Measurements from ENCODE around the gene FAM229A. TPM values are rescaled to one million over a fixed set of nuclear protein-coding genes. Genes with fewer than 3 reads are reported as not detected.

FAM229A gene
- 10 to 100 TPM in 3 of 4 donors, 1 to 10 TPM in 1; 4.9 to 69.8 (median 28.0) TPM for polyA plus RNA-seq
- long read RNA-seq, donor 1: 0 reads
- long read RNA-seq, donor 2: 0 reads
- long read RNA-seq, donor 3, partial matches to known transcripts: 0 of 4 reads
- long read RNA-seq, donor 3, other reads (novel, unspliced or antisense): 0 of 4 reads
- long read RNA-seq, donor 4: 0 reads
- long read RNA-seq, donor 5, partial matches to known transcripts: 0 of 2 reads
- long read RNA-seq, donor 5, other reads (novel, unspliced or antisense): 0 of 2 reads
- long read RNA-seq, donor 6: 0 reads
- long read RNA-seq, donor 7: 0 reads
- long read RNA-seq, donor 8: 0 reads
- long read RNA-seq, donor 9, partial matches to known transcripts: 0 of 1 reads
- long read RNA-seq, donor 9, other reads (novel, unspliced or antisense): 0 of 1 reads
- long read RNA-seq, donor 10, partial matches to known transcripts: 0 of 4 reads
- long read RNA-seq, donor 10, other reads (novel, unspliced or antisense): 0 of 4 reads

- Histone ChIP-seq H3K27me3 (ENCODE audit: control insufficient read depth in 3 of 3, insufficient read depth in 3 of 3, low read length in 3 of 3) (no peaks in the 10 kb centered on the region), H3K9me3 (ENCODE audit: control insufficient read depth in 2 of 2, insufficient read depth in 1 of 2, low read depth in 1 of 2, low read length in 1 of 2) (no peaks in the 10 kb centered on the region), H3K27ac (ENCODE audit: low read depth in 1 of 3, low read length in 2 of 3) (no peak within 1 kb of the TSS), H3K4me1 (ENCODE audit: control insufficient read depth in 3 of 3, insufficient read depth in 2 of 3, low read depth in 1 of 3, low read length in 2 of 3) (peaks cover 0 to 16% (median 3%) of the 10 kb centered on the region in 3 donors), H3K36me3 (ENCODE audit: control insufficient read depth in 3 of 3, insufficient read depth in 2 of 3, low read depth in 1 of 3, low read length in 3 of 3) (peaks cover 6 to 44% (median 6%) of the 10 kb centered on the region in 3 donors), H3K4me3 (ENCODE audit: low read depth in 1 of 3, low read length in 3 of 3) (peak within 1 kb of the TSS in 2 of 3 donors; percentile 41 to 42)
- no peak for DNase-seq
- FAIRE-seq: no peak
- WGBS, 3 donors: 68 to 75% (median 73%) methylated on average over 17 of the region's 17 CpGs
Observed at GRCh38 chr1:32362474-32363313, at the start of gene FAM229A, which contains the start of gene TSSK3. FAM229A (minus strand) TSS chr1:32362485; CDS start chr1:32362091, 394 bp downstream. TSSK3 (plus strand) TSS chr1:32362539; CDS start chr1:32362702, 163 bp downstream.

GRCh38 chr1:32411261-32411660, 49.0 kb upstream of the FAM229A start:
- H3K27ac ChIP-seq (ENCODE audit: low read depth in 1 of 3, low read length in 2 of 3): no peak overlapping the region
- DNase-seq (no peak), FAIRE-seq (no peak)
- no peaks in the 10 kb centered on the region for H3K4me1 ChIP-seq (ENCODE audit: control insufficient read depth in 3 of 3, insufficient read depth in 2 of 3, low read depth in 1 of 3, low read length in 2 of 3)
- no peaks in the 10 kb centered on the region for H3K36me3 ChIP-seq (ENCODE audit: control insufficient read depth in 3 of 3, insufficient read depth in 2 of 3, low read depth in 1 of 3, low read length in 3 of 3)
- no peaks in the 10 kb centered on the region for H3K27me3 ChIP-seq (ENCODE audit: control insufficient read depth in 3 of 3, insufficient read depth in 3 of 3, low read length in 3 of 3)
- peaks cover 0 to 17% of the 10 kb centered on the region in 2 donors for H3K9me3 ChIP-seq (ENCODE audit: control insufficient read depth in 2 of 2, insufficient read depth in 1 of 2, low read depth in 1 of 2, low read length in 1 of 2)
- H3K4me3 ChIP-seq (ENCODE audit: low read depth in 1 of 3, low read length in 3 of 3): no peak overlapping the region

GRCh38 chr1:32406629-32407111, 44.4 kb upstream of the FAM229A start:
- Histone ChIP-seq H3K4me3 (ENCODE audit: low read depth in 1 of 3, low read length in 3 of 3) (no peak overlapping the region), H3K27me3 (ENCODE audit: control insufficient read depth in 3 of 3, insufficient read depth in 3 of 3, low read length in 3 of 3) (no peaks in the 10 kb centered on the region), H3K27ac (ENCODE audit: low read depth in 1 of 3, low read length in 2 of 3) (no peak overlapping the region), H3K9me3 (ENCODE audit: control insufficient read depth in 2 of 2, insufficient read depth in 1 of 2, low read depth in 1 of 2, low read length in 1 of 2) (no peaks in the 10 kb centered on the region), H3K36me3 (ENCODE audit: control insufficient read depth in 3 of 3, insufficient read depth in 2 of 3, low read depth in 1 of 3, low read length in 3 of 3) (no peaks in the 10 kb centered on the region), H3K4me1 (ENCODE audit: control insufficient read depth in 3 of 3, insufficient read depth in 2 of 3, low read depth in 1 of 3, low read length in 2 of 3) (no peaks in the 10 kb centered on the region)
- 58 to 76% (median 70%) methylated on average over 4 of the region's 4 CpGs for WGBS, 3 donors
- no peak for DNase-seq
- no peak for FAIRE-seq

- no peaks in the 10 kb centered on the region for H3K9me3 ChIP-seq (ENCODE audit: control insufficient read depth in 2 of 2, insufficient read depth in 1 of 2, low read depth in 1 of 2, low read length in 1 of 2)
- no peak for DNase-seq
- H3K4me1 ChIP-seq (ENCODE audit: control insufficient read depth in 3 of 3, insufficient read depth in 2 of 3, low read depth in 1 of 3, low read length in 2 of 3): peaks cover 0 to 3% (median 0%) of the 10 kb centered on the region in 3 donors
- no peaks in the 10 kb centered on the region for H3K27me3 ChIP-seq (ENCODE audit: control insufficient read depth in 3 of 3, insufficient read depth in 3 of 3, low read length in 3 of 3)
- no peaks in the 10 kb centered on the region for H3K36me3 ChIP-seq (ENCODE audit: control insufficient read depth in 3 of 3, insufficient read depth in 2 of 3, low read depth in 1 of 3, low read length in 3 of 3)
- H3K4me3 ChIP-seq (ENCODE audit: low read depth in 1 of 3, low read length in 3 of 3): no peak overlapping the region
- H3K27ac ChIP-seq (ENCODE audit: low read depth in 1 of 3, low read length in 2 of 3): no peak overlapping the region
- FAIRE-seq: no peak
- WGBS, 3 donors: 79 to 93% (median 87%) methylated on average over 4 of the region's 4 CpGs
Observed at GRCh38 chr1:32405672-32406467, 43.6 kb upstream of the FAM229A start.

GRCh38 chr1:32404946-32405345, 42.7 kb upstream of the FAM229A start:
- Histone ChIP-seq H3K27ac (ENCODE audit: low read depth in 1 of 3, low read length in 2 of 3) (no peak overlapping the region), H3K4me1 (ENCODE audit: control insufficient read depth in 3 of 3, insufficient read depth in 2 of 3, low read depth in 1 of 3, low read length in 2 of 3) (peaks cover 0 to 3% (median 0%) of the 10 kb centered on the region in 3 donors), H3K4me3 (ENCODE audit: low read depth in 1 of 3, low read length in 3 of 3) (no peak overlapping the region), H3K27me3 (ENCODE audit: control insufficient read depth in 3 of 3, insufficient read depth in 3 of 3, low read length in 3 of 3) (no peaks in the 10 kb centered on the region), H3K36me3 (ENCODE audit: control insufficient read depth in 3 of 3, insufficient read depth in 2 of 3, low read depth in 1 of 3, low read length in 3 of 3) (no peaks in the 10 kb centered on the region), H3K9me3 (ENCODE audit: control insufficient read depth in 2 of 2, insufficient read depth in 1 of 2, low read depth in 1 of 2, low read length in 1 of 2) (no peaks in the 10 kb centered on the region)
- no peak for DNase-seq
- no peak for FAIRE-seq
- WGBS, 3 donors: 33 to 51% (median 45%) methylated on average over 2 of the region's 2 CpGs

GRCh38 chr1:32400876-32401631, 38.8 kb upstream of the FAM229A start:
- no peaks in the 10 kb centered on the region for H3K9me3 ChIP-seq (ENCODE audit: control insufficient read depth in 2 of 2, insufficient read depth in 1 of 2, low read depth in 1 of 2, low read length in 1 of 2)
- peak; percentile 88 to 89 for DNase-seq
- WGBS, 3 donors: 34 to 41% (median 39%) methylated on average over 13 of the region's 13 CpGs
- no peaks in the 10 kb centered on the region for H3K36me3 ChIP-seq (ENCODE audit: control insufficient read depth in 3 of 3, insufficient read depth in 2 of 3, low read depth in 1 of 3, low read length in 3 of 3)
- peak overlapping the region in 1 of 3 donors; percentile 3 for H3K27ac ChIP-seq (ENCODE audit: low read depth in 1 of 3, low read length in 2 of 3)
- H3K4me1 ChIP-seq (ENCODE audit: control insufficient read depth in 3 of 3, insufficient read depth in 2 of 3, low read depth in 1 of 3, low read length in 2 of 3): peaks cover 0 to 3% (median 0%) of the 10 kb centered on the region in 3 donors
- H3K27me3 ChIP-seq (ENCODE audit: control insufficient read depth in 3 of 3, insufficient read depth in 3 of 3, low read length in 3 of 3): no peaks in the 10 kb centered on the region
- no peak for FAIRE-seq
- H3K4me3 ChIP-seq (ENCODE audit: low read depth in 1 of 3, low read length in 3 of 3): no peak overlapping the region

- H3K9me3 ChIP-seq (ENCODE audit: control insufficient read depth in 2 of 2, insufficient read depth in 1 of 2, low read depth in 1 of 2, low read length in 1 of 2): no peaks in the 10 kb centered on the region
- H3K4me1 ChIP-seq (ENCODE audit: control insufficient read depth in 3 of 3, insufficient read depth in 2 of 3, low read depth in 1 of 3, low read length in 2 of 3): peaks cover 0 to 8% (median 0%) of the 10 kb centered on the region in 3 donors
- H3K27ac ChIP-seq (ENCODE audit: low read depth in 1 of 3, low read length in 2 of 3): no peak overlapping the region
- no peak overlapping the region for H3K4me3 ChIP-seq (ENCODE audit: low read depth in 1 of 3, low read length in 3 of 3)
- no peaks in the 10 kb centered on the region for H3K36me3 ChIP-seq (ENCODE audit: control insufficient read depth in 3 of 3, insufficient read depth in 2 of 3, low read depth in 1 of 3, low read length in 3 of 3)
- WGBS, 3 donors: 60 to 82% (median 75%) methylated on average over 4 of the region's 4 CpGs
- no peak for FAIRE-seq
- H3K27me3 ChIP-seq (ENCODE audit: control insufficient read depth in 3 of 3, insufficient read depth in 3 of 3, low read length in 3 of 3): no peaks in the 10 kb centered on the region
- DNase-seq: no peak
Observed at GRCh38 chr1:32399843-32400242, 37.6 kb upstream of the FAM229A start.
